A673 (cell line): ENCODE measurements around the gene BPNT1. TPM values are rescaled to one million over a fixed set of nuclear protein-coding genes. Genes with fewer than 3 reads are reported as not detected.
"Not testable (repeated sequence)": the region's sequence is repeated elsewhere in the genome, so short reads cannot be mapped to it uniquely, and the experiment has no call there.

Experiments used
- BruUV-seq: library from RNA; stranded (reverse); fragments of 400-500 nt; replicated peaks from 2 replicates; lab custom pipeline; 2021; lab: Mats Ljungman, UMichigan
- CTCF ChIA-PET: fragments of 300-600 bp; sonication (Branson Sonifier 250); formaldehyde crosslinking; loops from one replicate; lab custom pipeline; 2022; ENCODE audit warnings: antibody characterized with exemption; lab: Charles Lee
- POLR2A ChIA-PET: fragments of 300-600 bp; sonication (Branson Sonifier 250); formaldehyde crosslinking; loops from one replicate; lab custom pipeline; 2022; ENCODE audit warnings: antibody characterized with exemption; ENCODE audit not compliant: low non-redundant PET; lab: Charles Lee
- DNase-seq: peaks from one replicate; pipeline ENCODE4 v3.0.0-alpha.2; 2015; ENCODE audit warnings: low spot score
- H3K27ac ChIP-seq: fragments of 200-600 bp; sonication (generic); 2 replicates; pipeline ENCODE4 v1.5.1; 2016; ENCODE audit warnings: mixed run types, low read depth, mild to moderate bottlenecking, mixed read lengths, antibody characterized with exemption, low read length; ENCODE audit not compliant: poor library complexity, severe bottlenecking
- H3K27me3 ChIP-seq: fragments of 200-600 bp; sonication (generic); replicated peaks from 2 replicates; pipeline ENCODE4 v1.6.1; 2017; ENCODE audit warnings: mixed run types, low read depth, mild to moderate bottlenecking, mixed read lengths, antibody characterized with exemption, low read length; ENCODE audit not compliant: insufficient read depth, poor library complexity
- H3K36me3 ChIP-seq: fragments of 200-600 bp; sonication (generic); 2 replicates; pipeline ENCODE4 v1.6.1; 2016; ENCODE audit warnings: mixed run types, mild to moderate bottlenecking, mixed read lengths, antibody characterized with exemption, low read length; ENCODE audit not compliant: insufficient read depth, poor library complexity, severe bottlenecking
- H3K4me1 ChIP-seq: fragments of 200-600 bp; sonication (generic); 2 replicates; pipeline ENCODE4 v1.6.1; 2017; ENCODE audit warnings: mixed run types, mild to moderate bottlenecking, mixed read lengths, antibody characterized with exemption, low read length; ENCODE audit not compliant: insufficient read depth, poor library complexity, severe bottlenecking
- H3K4me3 ChIP-seq: fragments of 200-600 bp; sonication (generic); 2 replicates; pipeline ENCODE4 v1.5.1; 2016; ENCODE audit warnings: low read depth, mixed run types, mild to moderate bottlenecking, mixed read lengths, low read length; ENCODE audit not compliant: poor library complexity, severe bottlenecking
- H3K9me3 ChIP-seq: fragments of 200-600 bp; sonication (generic); 2 replicates; pipeline ENCODE4 v1.6.1; 2016; ENCODE audit warnings: mixed run types, low read depth, mild to moderate bottlenecking, mixed read lengths, antibody characterized with exemption, low read length; ENCODE audit not compliant: poor library complexity, severe bottlenecking
- CTCF ChIP-seq: fragments of 300-800, 200-600 bp; sonication (generic); conservative IDR thresholded peaks from 2 replicates; pipeline ENCODE4 v1.5.1; 2017; ENCODE audit warnings: low read depth, mild to moderate bottlenecking, antibody characterized with exemption, low read length, moderate library complexity, mixed read lengths
- EZH2 ChIP-seq: fragments of 200-600 bp; sonication (generic); IDR thresholded peaks from 2 replicates; pipeline ENCODE4 v1.6.1; 2017; ENCODE audit warnings: borderline replicate concordance, low read depth, mild to moderate bottlenecking, mixed read lengths, antibody characterized with exemption, low read length; ENCODE audit not compliant: poor library complexity, severe bottlenecking
- intact Hi-C: fragments of 100-400 bp; cut with micrococcal nuclease; formaldehyde crosslinking; loops from one replicate; pipeline ENCODE4 v1.10.0; 2022; ENCODE audit not compliant: unreplicated experiment
- total RNA-seq: library from RNA; stranded (reverse); gene quantifications from 2 replicates; pipeline ENCODE4 v1.2.3, GENCODE V29; 2021

BPNT1 gene
- total RNA-seq, 1 experiment from 2014 or later = 23.5 TPM

- Histone ChIP-seq H3K27ac (no peak overlapping the region), H3K4me3 (no peak overlapping the region), H3K9me3 (no peaks in the 10 kb centered on the region), H3K36me3 (peaks cover 15% of the 10 kb centered on the region), H3K4me1 (peaks cover 7% of the 10 kb centered on the region), H3K27me3 (no peaks in the 10 kb centered on the region)
- ChIA-PET CTCF (no interaction called here), POLR2A (no interaction called here)
- TF ChIP-seq EZH2 (no peak), CTCF (no peak)
- intact Hi-C loops = no loop called here
- no TSS peak for BruUV-seq
- DNase-seq = no peak
Observed at GRCh38 chr1:220043646-220044045, 45.9 kb downstream of the BPNT1 start.

GRCh38 chr1:220040028-220040596 is 49.5 kb downstream of the BPNT1 start:
- Histone ChIP-seq H3K4me3 (no peak overlapping the region), H3K9me3 (no peaks in the 10 kb centered on the region), H3K36me3 (peaks cover 20% of the 10 kb centered on the region), H3K27me3 (no peaks in the 10 kb centered on the region), H3K4me1 (peaks cover 7% of the 10 kb centered on the region), H3K27ac (no peak overlapping the region)
- intact Hi-C loops = no loop called here
- DNase-seq = no peak
- BruUV-seq = no TSS peak
- CTCF ChIA-PET = no interaction called here
- TF ChIP-seq EZH2 (no peak), CTCF (no peak)
- POLR2A ChIA-PET = no interaction called here

GRCh38 chr1:220038640-220039039 is 50.9 kb downstream of the BPNT1 start:
- Histone ChIP-seq H3K4me3 (no peak overlapping the region), H3K4me1 (no peaks in the 10 kb centered on the region), H3K9me3 (no peaks in the 10 kb centered on the region), H3K36me3 (peaks cover 27% of the 10 kb centered on the region), H3K27ac (no peak overlapping the region), H3K27me3 (no peaks in the 10 kb centered on the region)
- BruUV-seq = no TSS peak
- POLR2A ChIA-PET = no interaction called here
- DNase-seq = no peak
- CTCF ChIA-PET = no interaction called here
- no peak for TF ChIP-seq EZH2
- TF ChIP-seq CTCF = no peak
- intact Hi-C loops = no loop called here

- POLR2A ChIA-PET, BruUV-seq, intact Hi-C loops, H3K4me3 ChIP-seq, DNase-seq, H3K9me3 ChIP-seq, H3K4me1 ChIP-seq, H3K27ac ChIP-seq, H3K27me3 ChIP-seq, CTCF ChIA-PET: not testable (repeated sequence)
- peaks cover 35% of the 10 kb centered on the region for H3K36me3 ChIP-seq
Observed at GRCh38 chr1:220037810-220038209, 51.8 kb downstream of the BPNT1 start.
